Fibroblast of skin of abdomen (primary cell): ENCODE measurements around the gene TRAPPC12.

Experiments
- DNase-seq: peaks from one replicate; pipeline ENCODE4 v3.0.0-alpha.2; 2013

Gene TRAPPC12

DNA sequence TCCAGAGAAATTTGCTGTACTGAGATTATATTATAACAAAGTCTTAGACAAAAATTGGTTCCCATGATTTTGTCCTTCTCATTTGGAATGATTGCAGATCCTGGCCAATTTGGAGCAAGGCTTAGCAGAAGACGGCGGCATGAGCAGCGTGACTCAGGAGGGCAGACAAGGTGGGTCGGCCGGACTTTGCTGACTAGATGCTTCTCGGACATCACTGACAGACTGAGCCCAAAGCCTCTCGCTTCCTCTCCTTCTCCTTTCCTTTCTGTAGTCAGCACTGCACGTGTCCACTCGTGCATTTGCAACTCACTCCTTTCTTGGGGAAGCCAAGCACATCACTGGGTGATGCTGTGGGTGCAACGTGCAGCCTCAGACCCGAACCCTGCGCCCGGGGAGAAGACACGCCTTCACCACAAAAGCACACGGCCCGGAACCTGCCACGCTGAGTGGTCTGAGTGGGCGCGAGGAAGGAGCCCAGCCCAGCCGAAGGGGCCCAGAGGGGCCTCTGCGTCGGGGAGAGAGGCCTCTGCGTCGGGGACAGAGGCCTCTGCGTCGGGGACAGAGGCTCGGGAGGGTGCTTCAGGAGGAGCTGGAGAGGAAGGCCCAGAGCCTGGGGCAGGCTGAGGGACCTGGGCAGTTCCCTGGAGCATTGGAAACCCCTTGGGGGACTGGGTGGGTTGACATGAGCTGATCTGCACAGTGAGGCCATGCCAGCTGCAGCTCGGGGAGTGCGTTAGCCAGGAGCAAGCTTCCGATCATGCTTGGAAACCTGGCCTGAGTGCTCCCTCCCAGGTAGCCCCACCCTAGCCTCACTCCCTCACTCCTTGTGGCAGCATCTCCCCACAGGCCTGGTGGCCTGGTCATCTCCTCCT, 78.3 kb downstream of the TRAPPC12 start:
- no peak for DNase-seq

- no peak for DNase-seq
Observed at GRCh38 chr2:3458396-3459184, 79.1 kb downstream of the TRAPPC12 start.

DNA sequence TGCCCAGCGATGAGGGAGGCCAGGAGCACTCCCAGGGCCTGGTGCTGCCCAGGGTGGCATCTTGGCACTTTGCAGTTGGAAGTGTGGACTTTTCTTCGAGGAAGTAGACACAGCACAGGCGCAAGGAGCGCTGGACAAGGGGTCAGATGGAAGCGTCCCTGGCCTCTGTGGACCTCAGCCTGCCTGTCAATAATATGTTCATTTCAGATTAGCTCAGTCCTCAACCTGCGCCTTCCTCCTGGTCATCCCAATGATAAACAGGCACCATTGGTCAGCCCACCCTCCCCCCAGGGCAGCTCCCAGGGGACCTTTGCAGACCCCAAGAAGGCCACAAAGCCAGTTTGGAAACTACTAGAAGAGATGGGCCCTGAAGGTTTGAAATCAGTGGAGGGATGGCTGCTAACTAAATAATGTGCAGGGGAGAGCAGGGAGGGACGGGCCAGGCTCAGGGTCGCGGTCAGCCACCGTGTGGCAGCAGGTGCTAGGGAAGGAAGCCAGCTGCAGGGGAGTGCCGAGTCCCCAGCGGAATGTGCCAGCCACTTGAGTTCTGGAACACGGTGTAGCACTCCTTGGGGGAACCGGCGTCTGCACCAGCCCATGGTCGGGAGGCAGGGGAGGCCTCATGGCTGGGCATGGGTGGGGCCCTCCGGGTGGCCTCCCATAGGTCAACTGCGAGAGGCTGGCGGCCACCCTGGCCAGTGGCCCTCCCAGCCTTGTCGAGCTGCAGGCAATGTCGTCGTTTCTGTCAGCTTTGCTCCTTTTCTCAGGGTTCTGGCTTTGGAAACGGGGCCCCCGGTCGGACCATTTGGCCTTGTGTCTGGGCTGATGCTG, 79.9 kb downstream of the TRAPPC12 start:
- DNase-seq = no peak

DNA sequence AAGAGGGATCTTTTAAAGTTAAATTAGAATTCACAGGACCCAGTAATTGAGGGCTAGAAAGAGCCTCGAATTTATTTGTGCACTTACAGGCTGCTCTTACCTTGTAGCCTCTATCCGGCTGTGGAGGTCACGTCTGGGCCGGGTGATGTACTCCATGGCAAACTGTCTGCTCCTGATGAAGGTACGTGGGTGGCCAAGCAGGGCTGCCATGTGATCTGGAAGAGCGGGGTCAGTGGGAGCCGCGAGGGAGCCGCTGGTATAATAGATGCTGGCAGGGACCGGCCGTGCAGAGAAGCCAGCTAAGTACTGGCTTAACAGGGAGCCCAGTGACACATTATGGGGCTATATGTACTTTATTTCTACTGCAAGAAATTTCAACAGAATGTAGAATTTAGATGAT, 80.7 kb downstream of the TRAPPC12 start:
- DNase-seq = no peak

GRCh38 chr2:3460831-3461800, 81.6 kb downstream of the TRAPPC12 start:
- no peak for DNase-seq

DNA sequence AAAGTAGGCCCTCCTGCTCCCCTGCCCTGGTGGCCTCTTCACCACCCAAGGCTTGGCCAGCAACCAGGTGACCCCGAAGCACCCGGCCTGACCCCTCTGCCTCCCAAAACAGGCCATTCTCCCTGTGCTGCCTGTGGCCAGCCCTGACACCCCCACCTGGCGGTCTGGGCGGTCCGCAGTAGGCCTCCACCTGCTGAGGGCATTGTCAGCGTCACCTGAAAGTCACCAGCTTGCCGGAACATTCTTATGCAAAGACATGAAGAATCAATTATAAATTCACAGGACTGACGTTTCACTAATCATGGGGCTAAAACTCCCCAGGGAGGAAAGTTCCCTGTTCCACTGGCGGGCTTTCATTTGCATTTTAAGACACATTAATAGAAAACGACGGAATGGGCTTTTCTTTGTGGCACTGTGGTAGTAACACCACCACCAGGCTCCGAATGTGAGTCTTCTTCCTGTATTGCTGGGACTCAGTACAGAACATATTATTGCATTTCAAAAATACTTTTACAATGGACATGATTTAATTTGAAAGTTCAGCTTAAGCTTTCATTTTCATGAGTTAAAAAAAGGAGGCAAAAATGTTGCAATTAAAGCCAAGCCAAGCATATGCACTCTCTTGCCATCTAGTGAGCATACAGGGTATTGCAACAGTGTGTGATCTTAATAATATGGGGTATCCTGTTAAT, 82.5 kb downstream of the TRAPPC12 start:
- DNase-seq = peak; percentile 55

DNA sequence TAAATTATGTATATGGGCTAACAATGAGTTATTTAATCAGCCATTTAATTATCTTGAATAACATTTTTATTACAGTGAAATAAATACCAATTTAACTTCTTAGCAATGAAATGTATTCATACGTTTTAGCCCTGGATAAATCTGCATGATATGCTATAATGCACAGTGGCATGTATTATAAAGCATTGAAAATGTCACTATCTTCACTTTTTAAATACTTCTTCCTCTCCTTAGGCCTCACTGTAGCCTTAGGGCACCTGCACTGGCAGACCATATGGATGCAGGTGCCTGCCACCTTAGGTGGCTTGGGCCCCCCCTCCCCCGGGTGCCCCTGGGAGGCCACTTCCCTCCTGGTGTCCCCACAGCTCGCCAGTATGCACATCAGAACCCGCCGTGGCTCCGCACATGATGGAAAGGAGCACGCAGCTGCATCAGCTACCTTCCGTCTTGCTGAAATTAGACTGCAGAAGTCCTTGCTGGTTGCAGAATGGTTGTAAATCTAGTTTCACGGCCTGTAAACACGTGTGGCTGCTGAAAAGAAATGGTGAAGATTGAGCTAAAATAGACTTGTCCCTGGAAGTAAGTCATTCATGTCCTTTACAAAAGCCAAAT, 83.1 kb downstream of the TRAPPC12 start:
- DNase-seq = no peak

GRCh38 chr2:3463186-3463835, 83.8 kb downstream of the TRAPPC12 start:
- DNase-seq = no peak

GRCh38 chr2:3463944-3464343, 84.5 kb downstream of the TRAPPC12 start:
- DNase-seq = no peak

DNA sequence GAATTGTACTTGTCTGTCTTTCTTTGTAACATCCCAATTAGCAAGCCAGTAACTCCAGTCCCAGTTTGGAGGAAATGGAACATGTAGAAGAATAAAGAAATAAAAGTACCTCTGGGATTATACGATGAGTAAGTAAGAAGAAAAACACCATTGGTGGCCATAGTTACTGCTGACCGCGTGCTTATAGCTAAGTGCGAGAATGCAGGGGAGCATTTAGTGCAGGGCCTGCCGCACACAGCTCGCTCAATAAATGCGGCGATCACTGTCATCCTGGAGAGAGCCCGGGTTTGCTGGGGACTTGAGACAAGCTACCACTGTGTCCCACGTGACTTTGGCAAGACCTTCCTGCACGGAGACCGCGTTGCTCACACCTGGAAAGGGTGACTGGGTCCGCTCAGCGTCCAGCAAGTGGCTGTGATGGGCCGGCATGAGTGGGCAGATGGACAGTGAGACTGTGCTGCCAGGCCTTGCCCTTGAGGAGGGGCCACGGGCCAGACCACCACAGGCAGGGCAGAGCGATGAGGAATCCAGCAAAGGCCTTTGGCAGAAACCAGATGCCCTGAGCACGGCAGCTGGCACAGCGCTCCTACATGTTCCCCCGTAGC, 85.0 kb downstream of the TRAPPC12 start:
- no peak for DNase-seq

- DNase-seq = no peak
Observed at GRCh38 chr2:3465328-3465727, 85.8 kb downstream of the TRAPPC12 start.

GRCh38 chr2:3465844-3466481, 86.5 kb downstream of the TRAPPC12 start:
- peak; percentile 89 for DNase-seq

DNA sequence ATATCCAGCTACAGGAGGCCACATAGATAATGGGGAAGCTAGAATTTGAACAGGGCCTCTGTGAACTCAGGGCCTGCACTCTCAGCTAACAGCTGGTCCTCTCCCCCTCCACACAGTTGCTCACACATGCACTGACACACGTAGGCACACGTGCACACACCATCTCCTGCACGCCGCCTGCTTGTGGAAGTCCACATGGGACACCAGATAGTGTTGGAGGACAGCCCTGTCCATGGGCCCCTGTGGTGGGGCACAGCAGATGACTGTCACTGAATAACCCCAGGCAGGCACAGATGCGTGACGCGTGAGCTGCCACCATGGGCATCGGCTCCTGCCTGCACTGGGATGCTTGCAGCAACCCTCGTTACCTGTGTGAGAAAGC, 87.0 kb downstream of the TRAPPC12 start:
- no peak for DNase-seq

DNA sequence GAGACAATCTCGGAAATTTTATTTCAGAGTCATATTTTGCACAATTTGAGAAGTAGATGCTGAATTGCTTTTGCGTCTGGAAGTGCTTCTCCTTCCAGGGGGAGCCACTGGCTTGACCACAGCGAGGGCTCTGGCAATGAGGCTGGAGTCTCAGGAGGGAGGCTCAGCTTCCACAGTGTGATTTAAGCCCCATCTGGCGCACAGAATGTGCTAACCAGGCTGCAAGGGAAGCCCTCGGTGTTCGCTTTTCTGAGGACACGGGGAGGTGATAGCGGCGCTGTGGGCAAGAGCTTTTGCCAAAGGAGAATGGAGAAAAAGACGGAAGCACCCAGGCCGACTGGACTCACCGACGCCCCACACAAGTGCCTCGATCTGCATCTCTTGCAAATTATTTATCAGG, 87.5 kb downstream of the TRAPPC12 start:
- DNase-seq = no peak

DNA sequence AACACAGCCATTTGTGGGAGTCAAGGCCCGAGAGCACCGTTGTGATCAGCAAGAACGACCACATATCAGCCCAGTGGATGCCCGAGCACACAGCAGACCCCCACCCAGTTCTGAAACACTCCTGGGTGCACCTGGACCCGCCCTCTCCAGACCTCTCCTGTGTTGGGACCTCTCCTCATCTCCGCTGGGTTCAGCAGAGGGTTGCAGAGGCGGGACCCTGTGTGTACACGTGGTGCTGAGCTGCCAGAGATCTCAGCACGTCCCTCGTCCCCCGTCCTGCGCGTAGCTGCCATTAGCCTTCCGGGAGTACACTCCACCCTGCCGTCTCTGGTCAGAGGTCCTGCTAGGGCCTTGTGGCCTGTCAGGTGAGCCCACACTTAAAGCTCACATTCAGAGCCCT, 88.2 kb downstream of the TRAPPC12 start:
- DNase-seq = no peak

DNA sequence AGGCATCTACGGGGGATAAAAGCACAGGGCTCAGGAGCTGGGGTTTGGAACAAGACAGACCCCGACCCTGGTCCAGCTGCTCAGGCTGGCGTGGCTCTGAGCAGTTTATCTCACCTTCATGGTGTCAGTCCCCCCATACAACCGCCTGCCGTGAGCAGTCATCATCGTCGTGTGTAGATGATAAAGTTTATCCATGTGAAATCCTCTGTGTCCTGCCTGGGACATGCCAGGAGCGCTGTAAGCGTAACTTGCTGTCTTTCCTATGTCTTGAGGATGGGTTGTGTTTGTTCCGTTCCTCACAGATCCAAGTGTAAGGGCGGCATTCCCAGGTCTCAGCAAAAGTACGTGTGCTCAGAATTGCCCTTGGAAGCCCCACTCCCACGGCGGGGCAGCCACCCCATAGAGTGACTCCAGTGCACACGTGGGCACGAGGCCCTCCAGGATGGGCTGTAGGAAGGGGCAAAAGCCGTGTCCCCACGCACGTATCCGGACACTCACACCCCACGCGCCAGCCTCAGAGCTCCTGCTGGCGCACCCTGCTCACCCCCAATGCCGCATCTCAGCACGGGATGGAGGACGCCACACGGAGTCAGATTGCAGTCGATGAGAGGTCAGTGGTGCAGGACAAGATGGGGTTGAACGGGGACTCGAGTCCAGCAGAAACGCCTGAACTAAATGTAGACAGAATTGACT, 88.9 kb downstream of the TRAPPC12 start:
- DNase-seq = no peak

DNA sequence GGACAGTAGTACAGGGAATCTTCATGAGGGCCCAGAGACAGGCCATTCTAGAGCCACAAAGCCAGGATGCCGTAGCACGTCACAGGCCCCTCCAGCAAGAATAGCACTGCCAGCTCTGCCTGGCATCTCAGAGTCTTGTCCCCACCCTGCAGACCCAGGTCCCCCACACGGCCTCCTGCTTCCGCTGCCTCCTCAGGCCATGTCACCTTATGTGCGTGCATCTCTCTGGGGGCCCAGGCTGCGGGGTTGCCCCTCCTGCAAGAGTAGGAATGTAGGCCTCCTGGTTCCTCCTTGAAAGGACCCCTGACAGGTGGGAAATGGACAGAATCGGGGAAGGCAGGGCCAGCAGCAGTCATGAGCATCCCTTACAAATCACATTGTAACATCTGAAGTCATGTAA, 90.0 kb downstream of the TRAPPC12 start:
- no peak for DNase-seq

- peak; percentile 78 for DNase-seq
Observed at GRCh38 chr2:3470166-3470651, 90.7 kb downstream of the TRAPPC12 start.
